HS-5 (cell line): ENCODE measurements around the gene ATXN7L2.

ENCODE experiments used
- DNase-seq: peaks from one replicate; pipeline ENCODE4 v3.0.0-alpha.2; 2012; ENCODE audit warnings: low read depth

ATXN7L2 gene

DNA sequence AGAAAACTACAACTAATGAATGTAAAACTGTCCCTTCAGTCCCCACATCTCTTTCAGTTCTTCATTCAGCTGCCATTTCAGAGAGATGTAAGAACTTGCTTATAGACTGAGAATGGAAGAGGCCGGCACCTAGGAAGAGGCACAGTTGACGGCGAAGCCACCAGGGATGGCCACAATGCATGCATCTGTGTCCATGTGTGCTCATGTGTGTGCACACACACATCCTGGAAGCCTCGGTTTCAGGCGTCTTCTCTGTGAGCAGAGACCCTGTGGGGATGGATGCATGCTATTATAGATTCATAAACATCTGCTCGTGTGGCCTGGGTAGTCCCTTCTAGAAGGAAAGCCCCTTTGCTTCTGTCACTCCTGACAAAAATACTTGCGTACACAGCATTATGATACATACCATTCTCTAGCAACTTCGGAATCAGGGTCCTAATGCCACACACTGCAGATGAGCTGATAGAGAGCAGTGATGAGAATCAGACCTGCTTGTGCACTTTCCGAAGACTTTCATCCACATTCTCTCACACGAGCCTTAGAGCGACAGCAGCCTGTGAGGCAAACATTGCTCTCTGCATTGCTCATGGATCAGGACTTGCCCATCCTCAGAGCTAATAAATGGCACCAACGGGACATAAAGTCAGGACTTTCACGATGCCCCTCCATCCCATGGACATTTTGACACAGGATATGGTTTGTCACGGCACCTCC is 43.5 kb downstream of the ATXN7L2 start:
- no peak for DNase-seq

DNA sequence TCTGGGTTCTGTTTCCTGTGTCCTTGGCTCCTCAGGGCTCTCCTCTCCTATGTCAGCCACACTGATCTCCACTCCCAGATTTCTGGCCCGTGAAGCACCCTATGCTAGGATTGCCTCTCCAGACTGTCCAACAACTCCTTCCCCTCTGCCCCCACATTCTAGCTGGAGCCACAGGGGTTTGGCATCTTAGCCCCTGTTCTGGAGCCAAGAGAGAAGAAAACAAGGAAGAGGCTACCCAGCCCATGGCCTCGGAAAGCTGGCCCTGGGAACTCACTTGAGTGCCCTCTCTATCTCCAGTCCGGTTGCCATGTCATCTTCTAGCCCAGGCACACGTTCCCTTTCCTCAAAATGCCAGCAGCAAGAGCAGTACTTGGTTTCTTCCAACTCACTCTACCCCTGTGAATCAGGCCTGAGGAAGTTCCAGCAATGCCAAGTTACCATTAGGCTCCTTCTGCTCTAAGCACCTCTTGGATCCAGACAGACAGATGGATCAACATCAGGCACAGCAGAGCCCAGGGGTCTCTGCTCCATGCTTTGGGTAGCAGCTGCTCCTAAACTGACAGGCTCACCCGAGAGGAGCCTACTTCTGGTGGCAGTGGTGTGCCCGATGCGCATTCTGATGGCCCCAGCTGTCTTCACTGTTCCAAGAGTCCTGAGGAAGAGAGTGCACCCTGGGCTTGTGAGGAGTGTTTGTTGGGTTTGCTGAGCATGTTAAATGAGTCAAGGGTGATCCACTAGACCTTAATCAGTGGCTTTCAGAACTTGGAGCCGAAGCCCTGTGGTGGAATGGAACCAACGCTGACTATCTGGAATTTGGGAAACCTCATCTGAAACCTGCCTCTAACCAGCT is 44.4 kb downstream of the ATXN7L2 start:
- DNase-seq = no peak

DNA sequence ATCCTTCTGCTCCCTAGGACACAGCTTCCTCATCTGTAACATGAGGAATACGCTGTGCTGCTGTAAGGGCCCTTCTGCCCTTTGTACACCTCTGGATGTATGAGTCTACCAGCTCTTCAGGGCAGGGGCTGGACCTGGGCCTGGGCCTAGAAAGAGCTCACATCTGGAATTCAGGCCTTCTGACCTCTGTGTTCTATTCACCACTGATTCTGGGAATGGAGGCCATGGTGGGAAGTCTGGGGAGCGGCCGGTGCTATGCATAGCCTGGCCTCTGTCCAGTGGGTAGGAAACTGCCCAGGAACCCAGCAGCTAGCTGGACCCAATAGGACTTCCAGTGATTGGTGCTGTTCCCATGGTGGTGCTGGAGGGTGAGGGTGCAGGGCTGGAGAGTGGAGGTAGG is 45.0 kb downstream of the ATXN7L2 start:
- no peak for DNase-seq

DNA sequence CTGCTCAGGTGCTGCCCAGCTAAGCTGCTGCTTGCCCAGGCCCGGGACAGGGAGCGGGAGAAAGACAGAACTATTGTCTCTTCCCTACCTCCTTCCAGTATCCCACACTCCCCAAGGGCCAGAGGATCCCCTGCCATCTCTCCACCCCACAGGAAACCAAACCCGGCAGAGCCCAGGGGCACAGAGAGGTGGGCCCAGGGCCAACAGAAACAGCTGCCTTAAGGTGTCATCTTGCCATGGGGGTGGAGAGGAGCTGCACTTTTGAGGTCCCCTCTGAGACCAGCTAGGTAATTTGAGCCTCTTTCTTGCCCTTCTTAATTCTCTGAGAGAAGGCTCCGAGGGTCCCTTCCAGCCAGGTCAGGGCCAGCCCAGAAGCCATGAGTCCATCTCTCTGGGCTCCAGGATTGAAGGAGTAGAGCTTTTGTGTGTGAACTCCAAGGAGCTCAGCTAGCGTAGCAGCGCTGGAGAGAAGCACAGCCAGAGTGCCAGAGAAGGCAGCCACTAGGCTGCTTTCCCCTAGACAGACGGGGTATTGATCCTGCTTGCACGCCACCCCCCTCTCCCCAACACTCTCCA is 46.3 kb downstream of the ATXN7L2 start:
- no peak for DNase-seq

DNA sequence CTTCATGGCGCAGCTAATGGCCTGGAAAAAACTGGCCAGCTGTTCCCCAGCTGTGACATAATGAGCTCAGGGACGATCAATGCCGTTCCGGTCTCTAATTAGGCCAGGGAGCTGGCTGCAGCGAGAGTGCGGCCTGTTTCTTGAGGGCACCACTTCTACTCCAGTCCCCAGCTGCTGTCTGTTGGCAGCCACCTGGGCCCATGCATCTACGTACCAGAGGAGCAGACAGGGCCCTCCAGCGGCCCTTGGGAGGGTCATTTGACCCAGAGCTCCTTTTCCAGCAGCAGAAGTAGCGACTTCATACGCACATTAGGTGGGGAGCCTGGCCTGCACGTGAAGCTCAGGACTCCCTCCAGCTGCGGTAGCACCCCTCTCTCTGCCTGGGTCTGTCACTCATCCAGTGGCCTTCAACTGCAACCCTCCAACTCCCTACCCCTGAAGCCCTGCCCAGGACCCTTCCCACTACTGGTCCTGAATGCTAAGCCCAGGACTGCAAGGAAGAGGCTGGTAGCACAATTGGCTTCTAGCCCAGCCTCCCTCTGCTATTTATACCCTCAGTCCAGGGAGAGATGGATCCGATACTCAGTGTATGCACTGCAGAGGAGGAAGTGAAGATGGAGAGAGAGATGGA is 46.9 kb downstream of the ATXN7L2 start:
- no peak for DNase-seq

DNA sequence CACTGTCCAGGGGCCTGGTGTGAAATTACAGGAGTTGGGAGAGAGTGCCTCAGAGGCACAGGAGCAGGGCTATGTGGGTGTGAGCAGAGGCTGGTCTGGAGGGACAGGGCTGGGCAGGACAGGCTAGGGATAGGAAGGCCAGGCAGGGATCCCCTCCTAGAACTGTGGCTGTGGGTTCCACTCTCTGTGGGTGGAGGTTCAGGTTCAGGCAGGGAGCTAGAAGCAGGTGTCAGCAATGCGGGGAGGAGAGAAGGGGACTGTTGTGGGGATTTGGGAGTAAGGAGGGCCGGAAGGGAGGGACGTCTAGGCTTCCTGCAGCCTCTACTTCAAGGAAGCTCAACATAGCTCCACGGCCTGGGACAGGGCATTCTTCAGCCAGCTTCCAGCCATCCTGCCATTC is 47.7 kb downstream of the ATXN7L2 start:
- no peak for DNase-seq

DNA sequence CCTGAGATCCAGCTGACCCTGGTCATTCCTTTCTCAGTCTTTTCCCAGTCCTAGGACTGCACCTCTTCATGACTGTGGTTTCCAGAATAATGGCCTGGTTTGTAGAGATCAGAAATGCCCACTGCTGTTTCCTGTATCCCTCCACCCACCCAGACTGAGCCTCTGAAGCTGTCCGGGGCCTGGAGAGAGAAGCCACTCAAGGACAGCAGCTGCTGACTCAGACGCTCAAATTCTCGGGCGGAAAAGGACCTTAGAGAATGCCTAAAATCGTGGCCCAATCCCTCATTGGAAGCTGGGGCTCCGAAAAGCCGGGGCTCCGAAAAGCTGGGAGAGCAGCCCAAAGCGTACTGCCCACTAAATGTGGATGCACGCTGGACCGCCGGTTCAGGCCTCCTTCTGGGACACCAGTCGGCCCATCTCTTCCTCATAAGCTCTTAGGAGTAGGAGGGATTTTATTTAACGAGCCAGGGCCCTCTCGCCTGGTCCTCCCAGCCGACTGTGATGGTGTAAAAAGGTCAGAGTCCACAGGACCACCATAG is 48.2 kb downstream of the ATXN7L2 start:
- no peak for DNase-seq

DNA sequence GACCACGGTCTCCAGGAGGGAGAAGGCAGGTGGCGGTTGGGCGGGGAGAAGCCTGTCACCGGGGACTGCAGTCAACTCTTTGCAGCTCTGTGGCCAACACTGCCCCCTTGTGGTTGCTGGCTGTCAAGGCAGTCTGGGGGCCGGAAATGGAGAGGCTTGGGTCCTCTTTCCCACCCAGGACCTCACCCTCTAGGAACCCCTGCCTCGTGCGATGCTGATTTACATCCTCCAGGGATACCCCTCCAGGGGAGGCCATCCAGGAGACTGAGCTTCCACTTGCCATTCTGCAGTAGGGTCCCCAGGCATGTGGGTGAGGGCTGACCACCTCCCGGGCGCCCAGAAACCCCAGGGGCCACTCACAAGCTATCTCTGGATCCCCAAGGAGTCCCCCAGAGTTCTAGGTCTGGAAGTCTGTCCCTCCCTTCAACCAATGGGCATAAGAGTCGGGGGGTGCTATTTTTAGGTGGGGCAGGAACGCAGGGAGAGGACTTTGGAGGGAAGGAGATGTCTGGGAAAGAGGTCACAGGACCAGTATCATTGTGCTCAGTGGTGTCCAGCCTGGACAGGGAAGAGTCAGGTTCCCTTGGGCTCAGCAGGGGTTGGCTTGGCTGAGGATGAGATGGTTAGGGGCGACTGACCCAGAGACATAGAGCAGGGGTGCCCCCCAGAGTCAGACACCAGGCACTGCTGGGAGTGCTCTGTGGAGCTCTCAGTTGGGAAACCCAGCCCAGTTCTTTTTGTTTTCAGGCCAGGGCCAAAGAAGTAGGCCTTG is 48.8 kb downstream of the ATXN7L2 start:
- DNase-seq = no peak

DNA sequence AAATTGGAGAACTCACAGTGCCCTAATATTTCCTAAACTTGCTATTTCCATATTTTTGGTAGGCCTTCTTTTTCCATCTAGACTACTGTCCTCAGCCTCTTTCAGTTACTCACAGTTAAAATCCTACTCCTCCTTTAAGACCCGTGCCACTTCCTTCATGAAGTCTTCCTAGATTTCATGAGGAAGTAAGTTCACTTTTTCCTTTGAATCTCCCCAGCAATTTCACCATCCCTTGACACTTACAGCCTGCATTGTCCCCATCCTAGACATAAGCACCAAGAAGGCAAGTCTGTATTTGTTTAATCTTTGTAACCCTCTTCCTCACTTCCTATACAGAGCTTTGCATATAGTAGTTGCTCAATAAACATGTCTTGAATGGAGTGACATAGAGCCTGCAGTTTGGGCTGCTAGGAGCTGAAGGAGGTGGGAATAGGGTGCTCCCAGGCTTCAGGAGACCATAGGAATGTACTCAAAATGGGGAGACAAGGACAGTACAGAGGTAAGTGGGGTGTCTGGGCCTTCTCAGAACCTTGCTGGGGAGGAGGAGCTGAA is 50.7 kb downstream of the ATXN7L2 start:
- no peak for DNase-seq

DNA sequence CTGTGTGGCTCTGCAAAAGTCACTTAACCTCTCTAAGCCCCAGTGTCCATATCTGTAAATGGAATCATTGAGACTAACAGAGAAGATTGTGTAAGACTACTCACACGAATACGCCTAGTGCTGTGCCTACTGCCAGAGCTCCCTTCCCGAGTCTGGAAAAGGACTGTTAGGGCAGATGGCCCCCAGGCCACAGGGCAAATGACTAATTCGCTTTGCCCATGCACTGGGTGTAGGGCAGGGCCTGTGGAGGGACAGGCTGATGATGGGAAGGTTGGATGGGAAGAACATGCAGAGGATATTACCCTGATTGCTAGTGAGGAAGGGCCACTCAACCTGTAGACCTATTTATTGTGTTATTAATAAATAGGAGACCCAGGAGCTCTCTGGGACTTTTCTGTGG is 51.8 kb downstream of the ATXN7L2 start:
- no peak for DNase-seq

DNA sequence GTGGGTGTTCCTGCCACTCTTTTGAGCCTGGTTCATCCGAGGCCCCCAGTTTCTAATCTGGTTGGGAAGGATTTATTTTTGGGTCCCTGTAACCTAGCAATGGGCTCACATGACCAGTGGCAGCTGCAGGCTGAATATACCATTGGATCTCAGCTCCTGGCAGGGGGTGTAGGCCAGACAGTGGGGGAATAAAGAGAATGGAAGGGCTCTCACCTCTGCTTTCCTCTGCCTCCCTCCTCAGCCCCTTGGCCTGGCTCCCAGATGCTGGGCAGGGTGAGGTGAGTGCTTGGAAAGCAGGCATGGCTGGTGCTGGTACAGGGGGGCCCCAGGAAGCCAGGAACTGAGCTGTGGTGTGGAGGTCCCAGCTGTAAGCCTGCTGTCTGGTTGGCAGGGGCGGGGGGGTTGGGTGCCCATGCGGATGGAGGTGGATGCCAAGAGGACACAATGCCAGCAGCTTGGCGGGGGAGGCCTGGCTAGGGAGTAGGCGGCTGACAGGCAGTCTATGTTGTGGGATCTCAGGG is 52.3 kb downstream of the ATXN7L2 start:
- DNase-seq = no peak

DNA sequence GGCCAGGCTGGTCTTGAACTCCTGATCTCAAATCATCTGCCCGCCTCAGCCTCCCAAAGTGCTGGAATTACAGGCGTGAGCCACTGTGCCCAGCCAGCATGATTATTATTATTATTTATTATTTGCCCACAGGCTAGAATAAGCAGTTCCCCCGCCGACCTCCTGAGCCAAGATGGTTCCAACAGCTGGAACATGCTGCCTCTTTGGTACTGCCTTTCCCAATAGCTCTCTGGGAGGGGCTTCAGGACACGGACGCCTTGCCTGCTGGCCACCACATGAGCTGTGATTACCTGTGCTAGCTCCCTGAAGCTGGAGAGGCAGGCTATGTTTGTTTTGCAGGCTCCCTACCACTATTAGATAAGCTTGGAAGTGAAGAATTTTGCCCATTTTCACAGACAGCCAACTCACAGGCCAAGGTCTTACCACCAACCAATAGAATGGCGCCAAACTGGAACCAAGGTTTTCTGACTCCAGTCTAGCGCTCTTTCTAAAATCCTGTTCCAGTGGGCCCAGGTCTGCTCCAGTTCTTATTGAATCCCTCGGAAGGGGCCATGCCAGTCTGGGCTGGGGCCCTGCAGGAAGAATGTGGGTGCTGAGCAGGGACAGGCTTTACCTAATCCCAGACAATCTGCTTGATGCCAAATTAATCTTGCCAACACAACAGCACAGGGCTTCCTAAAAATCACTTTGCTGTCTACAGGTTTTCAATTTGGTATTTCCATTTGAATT is 53.9 kb downstream of the ATXN7L2 start:
- no peak for DNase-seq

DNA sequence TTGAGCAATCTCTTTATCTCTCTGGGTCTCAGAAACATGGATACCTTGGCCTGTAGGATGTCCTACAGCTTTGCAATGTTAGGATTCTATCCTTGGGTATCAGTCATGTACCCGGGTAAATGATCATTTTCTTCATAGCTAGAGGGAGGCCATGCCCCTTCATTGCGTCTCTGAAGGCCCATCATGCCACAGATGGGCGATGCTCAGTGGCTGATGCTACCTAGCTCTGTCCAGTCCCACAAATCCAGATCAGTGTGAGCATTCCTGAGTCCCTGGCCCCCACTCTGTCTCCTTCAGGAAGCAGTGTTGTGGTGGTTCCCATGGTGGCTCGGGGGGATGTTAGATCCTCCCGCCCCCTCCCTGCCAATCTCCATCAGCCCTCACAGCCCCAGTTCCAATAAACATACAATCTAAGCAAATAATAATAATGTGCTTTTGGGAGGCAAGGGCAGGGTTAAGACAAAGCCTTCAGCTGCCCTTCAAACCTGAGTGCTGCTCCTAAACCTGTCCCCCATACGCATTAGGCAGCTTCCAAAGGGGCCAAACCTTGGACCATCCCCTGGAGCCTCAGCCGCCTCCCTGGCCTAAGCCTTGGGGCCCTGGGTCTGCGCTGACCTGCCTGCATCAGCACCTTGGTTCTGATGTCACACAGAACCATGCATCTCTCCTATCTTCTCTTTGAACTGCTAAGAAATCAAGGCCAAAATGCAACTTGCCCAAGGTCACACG is 55.3 kb downstream of the ATXN7L2 start:
- no peak for DNase-seq

DNA sequence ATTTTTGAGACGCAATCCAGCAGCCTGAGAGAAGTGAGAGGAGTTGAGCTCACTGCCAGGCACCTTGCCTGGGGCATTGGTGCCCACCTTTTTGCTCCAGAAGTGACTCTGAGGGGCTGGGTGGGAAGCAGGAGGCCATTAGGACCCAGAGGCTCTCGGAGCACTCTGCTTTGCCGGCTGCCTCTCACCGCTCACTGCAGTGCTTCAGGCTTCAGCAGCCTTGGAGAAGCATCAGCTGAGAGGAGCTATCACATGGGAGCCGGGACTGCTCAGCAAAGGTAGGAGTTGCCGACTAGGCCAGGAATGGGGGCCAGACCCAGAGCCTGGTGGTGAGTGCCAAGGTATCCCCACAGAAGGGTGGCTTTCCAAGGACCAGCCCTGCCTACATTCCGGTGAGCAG is 56.0 kb downstream of the ATXN7L2 start, which contains the start of gene GPR61:
Gene GPR61, plus strand, starts transcription at position 197 of the 400 bp plus-strand sequence. CDS start 3,151 bp downstream, outside the sequence.
- DNase-seq = no peak

DNA sequence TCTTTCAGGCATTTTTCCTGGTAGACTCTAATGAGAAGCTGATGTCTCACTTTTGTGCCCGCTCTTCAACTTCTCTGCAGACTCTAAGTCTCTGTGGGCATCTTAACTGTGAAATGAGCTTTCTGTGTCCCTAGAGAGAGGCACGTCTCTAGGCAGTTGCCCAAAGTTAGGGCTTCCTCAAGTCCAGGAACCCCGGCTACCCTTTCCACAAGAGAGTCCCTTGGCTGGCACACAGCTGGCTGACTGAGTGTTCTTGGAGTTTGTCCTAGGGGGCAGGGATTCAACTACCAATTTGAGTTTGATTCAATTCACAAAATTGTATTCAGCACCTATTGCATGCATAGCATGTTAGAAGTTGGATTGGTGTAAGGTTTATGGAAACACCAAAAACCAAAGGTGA is 57.4 kb downstream of the ATXN7L2 start:
- DNase-seq = no peak
